Sigmoid colon (tissue), 4 donors: Measurements from ENCODE around the gene ZNF549.

Experiments used
- EP300 ChIP-seq, 4 donors: sonication (generic); formaldehyde crosslinking; IDR thresholded peaks; one replicate each; pipeline ENCODE4 v1.6.1; 2017; ENCODE audit warnings: antibody characterized with exemption in 4 of 4
- POLR2A ChIP-seq, 2 donors: fragments of 450-650 bp; IDR thresholded peaks; one replicate each; pipeline ENCODE4 v1.6.1; 2016; ENCODE audit warnings: antibody characterized with exemption in 2 of 2, mild to moderate bottlenecking in 2 of 2, moderate library complexity in 2 of 2

GRCh38 chr19:57511484-57511883, 15.7 kb upstream of the ZNF549 start:
- no peak for TF ChIP-seq EP300 (IDR thresholded peaks at IDR 0.05)
- no peak for TF ChIP-seq POLR2A (IDR thresholded peaks at IDR 0.05)
